ENCODE data around the gene DNTT.

The DNTT gene

GRCh38 chr10:96352027-96352426 is 47.8 kb downstream of the DNTT start:
- DNase-seq: no peak

GRCh38 chr10:96352582-96352981 is 48.3 kb downstream of the DNTT start:
- no peak for DNase-seq

GRCh38 chr10:96357038-96357620 is 52.9 kb downstream of the DNTT start:
- no peak for DNase-seq

GRCh38 chr10:96358851-96359540 is 54.8 kb downstream of the DNTT start, which contains the start of gene OPALIN:
OPALIN (minus strand) TSS chr10:96359002; CDS start chr10:96358896, 106 bp downstream.
- no peak for DNase-seq

DNA sequence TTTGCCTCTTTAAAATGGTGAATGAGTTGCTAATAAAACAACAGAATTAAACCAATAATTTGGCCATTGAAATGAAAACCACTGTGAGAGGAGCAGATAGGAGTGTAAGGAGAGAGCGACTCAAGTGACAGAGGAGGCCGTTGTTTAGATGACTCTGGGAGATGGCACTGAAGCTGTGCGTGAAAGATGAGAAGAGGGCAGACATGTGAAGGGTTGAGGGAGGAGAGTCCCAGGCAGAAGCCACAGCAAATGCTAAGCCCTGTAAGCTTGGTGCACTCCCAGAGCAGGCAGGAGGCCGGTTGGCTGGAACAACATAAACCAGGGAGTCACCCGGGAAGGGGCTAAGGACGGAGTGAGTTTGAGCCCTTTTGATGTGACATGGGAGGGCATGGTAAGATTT is 55.4 kb downstream of the DNTT start:
- DNase-seq: no peak

DNA sequence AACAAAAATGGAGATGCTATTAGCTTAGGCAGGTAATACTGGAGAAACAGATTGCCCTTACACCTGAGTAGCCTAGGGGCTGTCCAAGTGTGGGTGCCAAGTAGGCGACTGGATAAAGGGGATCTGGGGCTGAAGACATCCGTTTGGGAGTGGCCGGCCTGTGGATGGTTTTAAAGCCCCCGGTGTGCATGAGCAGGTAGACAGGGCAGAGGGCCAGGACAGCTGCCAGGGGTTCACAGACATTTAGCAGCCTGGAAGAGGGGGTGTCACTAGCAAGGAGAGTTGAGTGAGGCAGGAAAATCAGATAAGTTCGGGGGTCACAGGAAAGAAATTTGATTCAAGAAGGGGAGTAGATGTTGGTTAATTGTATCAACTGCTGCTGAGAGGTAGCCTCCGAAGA is 56.1 kb downstream of the DNTT start:
- DNase-seq: no peak

GRCh38 chr10:96360766-96361165 is 56.5 kb downstream of the DNTT start:
- no peak for DNase-seq

- no peak for DNase-seq
These were observed 61.3 kb downstream of the DNTT start for GRCh38 chr10:96365571-96365970.

DNA sequence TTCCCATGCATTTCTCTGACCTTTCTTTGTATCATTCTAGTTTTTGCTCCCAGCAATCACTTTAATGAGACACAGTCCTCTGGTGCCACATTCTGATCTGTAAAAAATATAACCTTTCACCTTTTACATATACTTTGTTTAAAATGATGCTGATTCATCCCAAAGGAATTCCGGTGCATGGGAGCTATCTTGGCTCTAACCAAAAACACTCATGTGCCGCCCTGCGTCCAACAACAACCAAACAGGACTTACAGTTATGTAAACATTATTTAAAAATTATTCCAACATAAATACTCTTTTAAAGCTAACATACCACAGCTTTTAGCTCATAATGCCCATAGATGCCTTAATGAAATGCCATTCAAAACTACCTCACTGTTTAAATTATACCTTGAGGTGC is 62.3 kb downstream of the DNTT start:
- no peak for DNase-seq

GRCh38 chr10:96367470-96367869 is 63.2 kb downstream of the DNTT start:
- DNase-seq: no peak

GRCh38 chr10:96368971-96369370 is 64.7 kb downstream of the DNTT start:
- DNase-seq: no peak

- DNase-seq: no peak
These were observed 65.8 kb downstream of the DNTT start for GRCh38 chr10:96369890-96370583.

GRCh38 chr10:96370584-96371157 is 66.4 kb downstream of the DNTT start:
- no peak for DNase-seq

DNA sequence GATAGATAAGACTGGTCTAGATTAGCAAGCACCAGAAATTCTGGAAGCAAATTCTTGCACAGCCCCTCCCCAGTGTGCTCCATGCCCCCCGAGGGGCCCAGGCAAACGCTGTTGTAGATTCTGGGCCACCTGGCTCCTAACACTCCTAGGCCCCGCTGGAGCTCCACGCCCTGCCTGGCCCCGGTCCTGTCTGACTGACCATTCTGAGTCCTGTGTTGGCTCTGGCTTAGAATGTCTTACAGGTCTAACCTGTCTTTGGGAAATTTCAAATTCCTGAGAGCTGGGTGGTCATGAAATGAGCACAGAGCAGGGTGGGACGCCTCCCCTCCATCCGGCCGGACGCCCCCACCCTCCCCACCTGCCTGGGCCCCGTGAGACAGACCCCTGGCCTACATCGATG is 67.1 kb downstream of the DNTT start:
- DNase-seq: no peak

DNA sequence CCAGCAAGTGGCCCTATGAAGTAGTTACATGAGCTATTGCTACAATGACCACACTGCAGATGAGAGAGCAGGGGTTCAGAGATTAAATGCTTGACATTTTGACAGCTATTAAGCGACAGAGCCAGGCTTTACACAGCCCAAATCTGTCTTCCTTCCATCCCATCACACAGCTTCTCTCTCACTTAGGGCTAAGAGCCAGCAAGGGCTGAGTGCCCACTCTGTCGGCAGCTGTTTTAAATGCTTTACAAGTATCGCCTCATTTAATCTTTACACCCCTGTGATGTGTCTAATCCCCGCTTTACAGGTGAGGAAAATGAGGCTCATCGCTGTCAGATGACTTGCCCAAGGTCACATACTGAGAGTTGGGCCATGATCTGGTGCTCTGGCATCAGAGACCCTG is 69.8 kb downstream of the DNTT start:
- DNase-seq: no peak

- DNase-seq: no peak
These were observed 70.4 kb downstream of the DNTT start for GRCh38 chr10:96374639-96374984.

DNA sequence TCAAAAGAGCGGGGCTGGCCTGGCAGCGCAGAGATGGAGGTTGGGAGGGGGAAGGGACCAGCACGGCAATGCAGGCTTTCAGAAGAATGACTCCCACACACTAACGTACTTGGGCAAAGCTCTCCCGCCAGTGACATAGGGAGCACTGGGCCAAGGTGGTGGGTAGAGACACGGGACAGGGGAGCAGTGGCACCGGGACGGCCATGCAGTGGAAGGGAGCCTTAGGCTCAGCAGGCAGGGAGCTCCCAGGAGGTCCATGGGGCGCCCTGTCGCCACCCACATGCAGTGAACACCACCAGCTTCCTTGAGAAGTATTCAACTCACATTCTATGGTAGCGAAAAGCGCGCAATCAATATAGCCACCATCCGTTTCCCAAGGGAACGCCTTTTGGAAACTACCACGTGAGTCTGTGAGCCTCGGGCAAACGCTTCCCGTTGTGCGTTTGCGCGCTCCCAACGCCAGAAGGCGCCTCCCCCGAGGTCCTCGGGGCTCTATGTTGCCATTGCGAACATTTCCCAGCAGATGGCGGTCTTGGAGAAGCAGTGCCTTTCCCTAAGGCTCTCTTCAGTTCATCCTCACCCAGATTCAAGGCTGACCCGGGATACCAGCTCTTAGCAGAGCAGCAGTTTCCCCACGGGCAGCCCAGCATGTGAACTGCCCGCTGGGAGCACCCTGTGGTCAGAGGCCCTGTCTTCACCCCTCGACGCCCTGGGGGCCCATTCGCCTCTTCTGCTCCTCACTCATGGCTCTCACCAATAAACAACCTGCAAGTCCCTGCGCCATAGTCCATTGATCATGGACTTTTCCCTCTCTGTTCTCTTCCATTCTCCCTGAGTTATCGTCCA is 71.0 kb downstream of the DNTT start:
- peak; percentile 54 to 57 for DNase-seq

GRCh38 chr10:96376483-96376882 is 72.2 kb downstream of the DNTT start:
- no peak for DNase-seq

DNA sequence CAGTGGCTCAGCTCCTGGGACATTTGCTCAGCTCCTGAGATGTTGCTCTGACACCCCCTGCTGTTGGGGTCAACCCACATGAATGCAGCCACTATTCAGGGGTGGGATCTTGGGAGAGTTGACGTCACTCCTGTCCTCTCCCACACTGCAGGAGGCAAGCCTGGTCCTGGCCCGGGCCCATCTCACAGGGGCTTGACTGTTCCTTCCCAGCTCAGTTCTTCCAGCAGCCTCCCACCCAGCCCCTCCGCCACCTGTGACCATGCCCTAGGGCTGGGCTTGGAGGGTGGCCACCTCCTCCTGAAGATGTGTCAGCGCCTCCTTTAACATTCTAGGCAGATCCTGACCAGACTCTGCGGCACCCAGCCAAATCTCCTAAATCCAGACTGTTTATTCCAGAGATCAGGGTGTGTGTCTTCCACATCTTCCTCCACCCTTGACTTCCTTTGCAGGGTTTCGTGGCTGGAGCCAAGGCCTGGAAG is 73.6 kb downstream of the DNTT start:
- no peak for DNase-seq

- DNase-seq: no peak
These were observed 74.5 kb downstream of the DNTT start for GRCh38 chr10:96378741-96379140.

GRCh38 chr10:96379758-96380157 is 75.5 kb downstream of the DNTT start:
- no peak for DNase-seq

DNA sequence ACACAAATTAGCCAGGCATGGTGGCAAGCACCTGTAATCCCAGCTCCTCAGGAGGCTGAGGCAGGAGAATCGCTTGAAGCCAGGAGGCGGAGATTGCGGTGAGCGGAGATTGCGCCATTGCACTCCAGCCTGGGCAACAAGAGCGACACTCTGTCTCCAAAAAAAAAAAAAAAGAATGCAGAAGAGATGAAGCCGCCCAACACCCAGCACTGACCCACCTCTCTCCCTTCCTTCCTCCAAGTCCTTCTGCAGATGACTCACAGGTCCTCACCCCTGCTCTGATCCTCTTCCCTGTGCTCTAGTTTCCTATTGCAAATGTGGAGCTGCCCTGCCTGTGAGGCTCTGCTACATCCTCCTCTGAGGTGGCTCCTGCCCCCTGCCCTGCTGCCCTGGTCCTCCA is 76.6 kb downstream of the DNTT start:
- DNase-seq: no peak

DNA sequence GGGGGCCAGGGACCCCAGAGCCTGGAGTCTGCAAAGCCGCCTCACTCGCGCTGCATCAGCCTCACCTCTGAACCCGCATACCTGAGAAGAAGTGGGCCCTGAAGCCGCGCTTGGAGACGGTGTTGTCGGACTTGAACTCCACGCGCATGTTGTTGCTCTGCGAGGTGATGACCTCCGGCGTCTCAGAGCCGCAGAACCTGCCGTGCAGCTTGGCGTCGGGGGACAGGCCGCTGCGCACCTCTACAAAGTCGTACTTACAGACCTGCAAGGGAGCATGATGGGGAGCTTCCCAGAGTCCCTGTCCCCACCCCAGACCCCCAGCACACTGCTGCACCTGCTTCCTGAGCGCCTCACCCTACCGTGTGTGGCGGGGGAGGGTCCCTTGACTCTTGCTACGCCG is 80.3 kb downstream of the DNTT start:
- DNase-seq: no peak

Data from cerebellar nuclear complex (tissue), 1 donor.